Measurements from ENCODE around the gene TRIM69. TPM values are rescaled to one million over a fixed set of nuclear protein-coding genes. Genes with fewer than 3 reads are reported as not detected.

Gene TRIM69
- total RNA-seq, 1 experiment from 2014 or later: 10.8 TPM

GRCh38 chr15:44788748-44789147, 52.4 kb downstream of the TRIM69 start:
- BruUV-seq (replicated peaks): no TSS peak
- CTCF ChIA-PET: no interaction called here
- H3K4me3 ChIP-seq (ENCODE audit: low read length): no peak overlapping the region

GRCh38 chr15:44790215-44790614, 53.9 kb downstream of the TRIM69 start:
- H3K4me2 ChIP-seq (ENCODE audit: low read length): no peak overlapping the region
- no peak overlapping the region for H3K4me3 ChIP-seq (ENCODE audit: low read length)
- no TSS peak for BruUV-seq (replicated peaks)
- TF ChIP-seq EZH2phosphoT487 (IDR thresholded peaks at IDR 0.05; ENCODE audit: borderline replicate concordance, low read length) (no peak), EZH2 (IDR thresholded peaks at IDR 0.05; ENCODE audit: low read length, unreplicated experiment) (no peak), CTCF (conservative IDR thresholded peaks at IDR 0.05; ENCODE audit: low read depth, low read length) (no peak)
- POLR2A ChIA-PET (ENCODE audit: unreplicated experiment): no interaction called here
- H3K9me2 ChIP-seq (replicated peaks; ENCODE audit: low read length): no peaks in the 10 kb centered on the region
- CTCF ChIA-PET: no interaction called here
- intact Hi-C loops (cut with micrococcal nuclease): no loop called here
- peaks cover 15% of the 10 kb centered on the region; the same call in 1 of the 2 replicates for H3K27me3 ChIP-seq (ENCODE audit: low read length)
- H3F3A ChIP-seq (ENCODE audit: low read length, unreplicated experiment): no peaks in the 10 kb centered on the region
- no peak for DNase-seq
- H3K79me2 ChIP-seq (ENCODE audit: low read length): no peaks in the 10 kb centered on the region
- H3K9ac ChIP-seq (ENCODE audit: low read length): no peak overlapping the region
- no peaks in the 10 kb centered on the region for H4K20me1 ChIP-seq (ENCODE audit: low read length)
- no peaks in the 10 kb centered on the region for H3K9me3 ChIP-seq (ENCODE audit: low read length)
- no peaks in the 10 kb centered on the region for H3K4me1 ChIP-seq (ENCODE audit: insufficient read depth, low read length)
- no peak overlapping the region for H3K27ac ChIP-seq (ENCODE audit: low read length)
- H2AFZ ChIP-seq (ENCODE audit: low read length): no peak overlapping the region
- no peak for ATAC-seq
- no peaks in the 10 kb centered on the region for H3K36me3 ChIP-seq (ENCODE audit: low read depth, low read length)

More at GRCh38 chr15:44788748-44789147, 52.4 kb downstream of the TRIM69 start:
- Histone ChIP-seq H3K79me2 (ENCODE audit: low read length) (no peaks in the 10 kb centered on the region), H3K9me3 (ENCODE audit: low read length) (no peaks in the 10 kb centered on the region), H3K27ac (ENCODE audit: low read length) (no peak overlapping the region), H3K4me1 (ENCODE audit: insufficient read depth, low read length) (peaks cover 4% of the 10 kb centered on the region; the same call in 1 of the 2 replicates), H3K4me2 (ENCODE audit: low read length) (no peak overlapping the region), H4K20me1 (ENCODE audit: low read length) (no peaks in the 10 kb centered on the region), H3K36me3 (ENCODE audit: low read depth, low read length) (no peaks in the 10 kb centered on the region), H2AFZ (ENCODE audit: low read length) (no peak overlapping the region), H3K9ac (ENCODE audit: low read length) (no peak overlapping the region), H3F3A (ENCODE audit: low read length, unreplicated experiment) (no peaks in the 10 kb centered on the region), H3K27me3 (ENCODE audit: low read length) (peaks cover 15% of the 10 kb centered on the region; the same call in 1 of the 2 replicates), H3K9me2 (replicated peaks; ENCODE audit: low read length) (no peaks in the 10 kb centered on the region)
- no peak for TF ChIP-seq EZH2 (IDR thresholded peaks at IDR 0.05; ENCODE audit: low read length, unreplicated experiment)
- no peak for TF ChIP-seq EZH2phosphoT487 (IDR thresholded peaks at IDR 0.05; ENCODE audit: borderline replicate concordance, low read length)
- DNase-seq: no peak
- ATAC-seq: no peak
- intact Hi-C loops (cut with micrococcal nuclease): no loop called here
- POLR2A ChIA-PET (ENCODE audit: unreplicated experiment): interaction anchor here (0.6 kb wide), 1 partner anchor 53 kb away, joined by 3 read pairs; no protein-coding TSS in a partner anchor

GRCh38 chr15:44790656-44791055, 54.3 kb downstream of the TRIM69 start:
- ATAC-seq (no peak), DNase-seq (no peak)
- intact Hi-C loops (cut with micrococcal nuclease): no loop called here
- no peaks in the 10 kb centered on the region for H3K4me1 ChIP-seq (ENCODE audit: insufficient read depth, low read length)
- H3K27ac ChIP-seq (ENCODE audit: low read length): no peak overlapping the region
- no TSS peak for BruUV-seq (replicated peaks)
- no peaks in the 10 kb centered on the region for H3K36me3 ChIP-seq (ENCODE audit: low read depth, low read length)
- no peak overlapping the region for H3K4me3 ChIP-seq (ENCODE audit: low read length)
- no peaks in the 10 kb centered on the region for H3K9me2 ChIP-seq (replicated peaks; ENCODE audit: low read length)
- H3K9me3 ChIP-seq (ENCODE audit: low read length): no peaks in the 10 kb centered on the region
- H4K20me1 ChIP-seq (ENCODE audit: low read length): no peaks in the 10 kb centered on the region
- no peaks in the 10 kb centered on the region for H3K79me2 ChIP-seq (ENCODE audit: low read length)
- POLR2A ChIA-PET (ENCODE audit: unreplicated experiment): no interaction called here
- no peak overlapping the region for H2AFZ ChIP-seq (ENCODE audit: low read length)
- no peak overlapping the region for H3K4me2 ChIP-seq (ENCODE audit: low read length)
- CTCF ChIA-PET: no interaction called here
- TF ChIP-seq CTCF (conservative IDR thresholded peaks at IDR 0.05; ENCODE audit: low read depth, low read length): no peak
- TF ChIP-seq EZH2 (IDR thresholded peaks at IDR 0.05; ENCODE audit: low read length, unreplicated experiment): no peak
- TF ChIP-seq EZH2phosphoT487 (IDR thresholded peaks at IDR 0.05; ENCODE audit: borderline replicate concordance, low read length): no peak
- no peak overlapping the region for H3K9ac ChIP-seq (ENCODE audit: low read length)
- no peaks in the 10 kb centered on the region for H3F3A ChIP-seq (ENCODE audit: low read length, unreplicated experiment)
- H3K27me3 ChIP-seq (ENCODE audit: low read length): peaks cover 15% of the 10 kb centered on the region; the same call in 1 of the 2 replicates
